Fibroblast of lung (primary cell): ENCODE data around the gene CAPN9.

Experiments
- EZH2 ChIP-seq: IDR thresholded peaks from 2 replicates; pipeline ENCODE4 v1.5.1; 2012; ENCODE audit warnings: low read length, control low read depth, mild to moderate bottlenecking; ENCODE audit errors: missing control alignments
- TF ChIP-seq, protein P1 (sequence below), 2 donors: IDR thresholded peaks in 1 of 2; conservative IDR thresholded peaks in 1 of 2; 1 replicate in 1 of 2; 2 replicates in 1 of 2; pipeline ENCODE4 v1.5.1; 2011 to 2012; ENCODE audit warnings: low read length in 2 of 2, control low read depth in 1 of 2, inconsistent platforms in 1 of 2, low read depth in 1 of 2, mild to moderate bottlenecking in 1 of 2

DNA sequence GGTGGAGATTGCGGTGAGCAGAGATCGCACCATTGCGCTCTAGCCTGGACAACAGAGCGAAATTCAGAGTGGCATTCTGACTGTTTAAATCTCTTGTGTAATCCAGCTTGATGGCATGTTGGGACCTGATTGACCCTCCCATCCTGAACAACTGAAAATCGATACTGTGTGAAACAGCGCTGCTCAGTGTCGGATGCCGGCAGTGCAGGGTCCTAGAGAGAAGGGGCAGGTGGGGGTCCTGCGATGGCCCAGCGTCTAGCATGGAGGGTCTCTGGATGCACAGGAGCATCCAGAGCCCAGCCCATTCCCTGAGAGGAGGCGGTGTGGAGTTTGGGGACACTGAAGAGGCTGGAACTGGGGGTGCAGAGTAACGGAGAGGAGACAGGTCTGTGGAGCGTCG, 49.1 kb upstream of the CAPN9 start:
- TF ChIP-seq EZH2 = no peak
- TF ChIP-seq, protein P1, sequence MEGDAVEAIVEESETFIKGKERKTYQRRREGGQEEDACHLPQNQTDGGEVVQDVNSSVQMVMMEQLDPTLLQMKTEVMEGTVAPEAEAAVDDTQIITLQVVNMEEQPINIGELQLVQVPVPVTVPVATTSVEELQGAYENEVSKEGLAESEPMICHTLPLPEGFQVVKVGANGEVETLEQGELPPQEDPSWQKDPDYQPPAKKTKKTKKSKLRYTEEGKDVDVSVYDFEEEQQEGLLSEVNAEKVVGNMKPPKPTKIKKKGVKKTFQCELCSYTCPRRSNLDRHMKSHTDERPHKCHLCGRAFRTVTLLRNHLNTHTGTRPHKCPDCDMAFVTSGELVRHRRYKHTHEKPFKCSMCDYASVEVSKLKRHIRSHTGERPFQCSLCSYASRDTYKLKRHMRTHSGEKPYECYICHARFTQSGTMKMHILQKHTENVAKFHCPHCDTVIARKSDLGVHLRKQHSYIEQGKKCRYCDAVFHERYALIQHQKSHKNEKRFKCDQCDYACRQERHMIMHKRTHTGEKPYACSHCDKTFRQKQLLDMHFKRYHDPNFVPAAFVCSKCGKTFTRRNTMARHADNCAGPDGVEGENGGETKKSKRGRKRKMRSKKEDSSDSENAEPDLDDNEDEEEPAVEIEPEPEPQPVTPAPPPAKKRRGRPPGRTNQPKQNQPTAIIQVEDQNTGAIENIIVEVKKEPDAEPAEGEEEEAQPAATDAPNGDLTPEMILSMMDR (conservative IDR thresholded peaks at IDR 0.05 in 1 of 2, IDR thresholded peaks at IDR 0.05 in 1 of 2; ENCODE audit: low read depth in 1 of 2, low read length in 2 of 2) = no peak
